ENCODE data around the gene SHFL.

The SHFL gene

DNA sequence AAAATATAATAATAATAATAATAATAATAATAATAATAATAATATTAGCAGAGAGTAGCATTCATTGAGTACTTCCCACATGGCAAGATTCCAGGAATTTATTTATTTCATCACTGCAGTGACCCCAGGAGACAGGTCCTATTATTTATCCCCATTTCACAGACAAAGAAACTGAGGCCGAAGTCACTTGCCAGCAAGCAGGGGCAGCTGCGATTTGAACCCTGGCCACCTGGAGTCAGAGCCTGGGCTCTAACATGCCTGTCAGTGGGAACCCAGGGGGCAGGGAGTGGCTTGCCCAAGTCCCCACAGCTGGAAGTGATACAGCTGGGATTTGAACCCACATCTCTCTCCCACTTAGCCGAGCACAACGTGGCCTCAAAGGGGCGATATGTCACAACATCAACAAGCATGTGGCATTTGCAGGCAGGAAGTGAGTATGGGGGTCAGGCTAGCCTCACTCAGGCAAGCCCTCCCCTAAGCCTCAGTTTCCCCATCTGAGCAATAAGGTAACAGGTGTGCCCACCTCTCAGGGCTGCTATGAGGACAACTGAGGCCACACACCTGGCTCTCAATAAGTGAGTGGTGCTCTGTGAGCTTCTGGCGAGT is 2.9 kb downstream of the SHFL start:
- DNase-seq, result no peak

DNA sequence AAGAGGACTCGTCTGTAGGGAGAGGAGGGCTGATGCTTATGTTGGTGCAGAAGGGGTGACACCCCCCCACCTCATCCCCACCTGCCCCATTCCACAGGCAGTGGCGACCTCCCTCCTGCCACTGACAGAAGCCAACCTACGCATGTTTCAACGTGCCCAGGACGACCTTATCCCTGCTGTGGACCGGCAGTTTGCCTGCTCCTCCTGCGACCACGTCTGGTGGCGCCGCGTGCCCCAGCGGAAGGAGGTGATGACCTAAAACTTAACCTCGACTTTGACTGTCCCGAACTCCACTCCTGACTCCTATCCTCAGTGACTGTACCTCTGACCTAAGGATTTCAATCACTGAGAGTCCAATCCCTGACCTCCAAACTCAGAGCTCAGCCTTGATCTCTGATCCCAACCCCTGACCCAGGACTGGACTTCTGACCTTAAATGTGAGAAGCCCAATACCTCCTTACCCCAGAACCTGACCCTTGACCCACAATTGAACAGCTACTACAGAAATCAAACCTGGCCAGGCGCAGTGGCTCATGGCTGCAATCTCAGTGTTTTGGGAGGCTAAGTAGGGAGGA is 3.8 kb downstream of the SHFL start:
- no peak for DNase-seq

DNA sequence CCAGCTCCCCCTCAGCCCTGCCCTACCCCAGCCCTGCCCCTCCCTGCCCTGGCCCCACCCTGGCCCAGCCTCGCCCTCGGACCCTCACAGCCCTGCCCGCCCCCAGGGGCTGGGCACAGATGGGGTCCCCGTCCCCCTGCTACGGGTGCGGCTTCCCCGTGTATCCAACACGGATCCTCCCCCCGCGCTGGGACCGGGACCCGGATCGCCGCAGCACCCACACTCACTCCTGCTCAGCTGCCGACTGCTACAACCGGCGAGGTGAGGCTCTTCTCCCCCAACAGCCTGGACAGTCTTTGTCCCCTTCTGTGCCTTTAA is 5.2 kb downstream of the SHFL start:
- no peak for DNase-seq

DNA sequence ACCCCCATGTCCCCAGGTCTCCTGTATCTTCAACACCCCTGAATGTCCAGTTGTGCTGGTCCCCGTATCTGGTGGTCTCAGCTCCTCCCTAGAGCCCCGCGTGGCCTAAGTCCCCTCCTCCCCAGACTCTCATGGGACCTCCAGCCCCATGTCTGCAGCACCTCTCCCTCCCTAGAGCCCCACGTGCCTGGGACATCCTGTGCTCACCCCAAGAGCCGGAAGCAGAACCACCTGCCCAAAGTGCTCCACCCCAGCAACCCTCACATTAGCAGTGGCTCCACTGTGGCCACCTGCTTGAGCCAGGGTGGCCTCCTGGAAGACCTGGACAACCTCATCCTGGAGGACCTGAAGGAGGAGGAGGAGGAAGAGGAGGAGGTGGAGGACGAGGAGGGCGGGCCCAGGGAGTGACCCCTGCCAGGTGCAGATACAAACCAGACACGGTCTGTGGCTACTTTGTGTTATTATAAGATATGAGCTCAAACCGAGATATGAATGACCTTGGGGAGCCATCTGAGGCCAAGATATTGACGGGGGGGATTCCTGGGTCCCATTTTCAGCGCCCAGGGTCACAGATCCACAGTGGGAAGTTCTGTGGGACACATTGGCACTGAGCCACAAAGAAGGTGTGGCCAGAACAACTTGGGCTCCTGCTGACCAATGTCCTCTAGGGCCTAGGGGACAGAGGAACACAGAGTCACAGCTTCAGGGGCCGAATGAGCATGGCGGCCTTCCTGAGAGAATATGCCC is 6.0 kb downstream of the SHFL start:
- DNase-seq, result no peak

DNA sequence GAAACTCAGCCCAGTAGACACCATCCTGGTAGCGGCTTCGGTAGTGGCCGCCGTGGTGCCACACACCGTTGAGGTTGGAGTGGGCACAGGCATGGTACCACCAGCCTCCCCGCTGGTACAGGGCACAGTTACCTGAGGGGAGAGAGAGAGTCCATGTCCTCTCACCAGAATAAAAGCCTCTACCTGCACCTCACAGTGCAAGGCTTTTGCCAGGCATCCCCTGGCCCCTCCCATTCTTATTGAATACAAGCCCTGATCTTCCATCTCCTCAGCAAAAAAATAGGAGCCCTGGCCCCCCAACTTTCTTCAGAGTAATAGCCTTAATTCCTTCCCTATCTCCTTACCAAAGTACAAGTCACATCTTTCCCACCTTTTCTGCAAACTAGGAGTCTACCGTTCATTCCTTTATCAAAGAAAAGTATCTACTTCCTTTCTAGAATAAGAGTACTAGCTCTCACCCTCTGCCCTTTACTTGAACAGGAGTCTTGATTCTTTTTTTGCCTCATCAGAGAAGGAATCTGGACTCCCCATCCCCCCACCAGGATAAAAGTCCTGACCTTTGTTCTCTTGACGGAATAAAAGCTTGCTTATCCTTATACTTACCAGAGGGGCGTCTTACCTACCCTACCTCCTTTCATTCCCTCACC is 6.7 kb downstream of the SHFL start:
- DNase-seq, result no peak

DNA sequence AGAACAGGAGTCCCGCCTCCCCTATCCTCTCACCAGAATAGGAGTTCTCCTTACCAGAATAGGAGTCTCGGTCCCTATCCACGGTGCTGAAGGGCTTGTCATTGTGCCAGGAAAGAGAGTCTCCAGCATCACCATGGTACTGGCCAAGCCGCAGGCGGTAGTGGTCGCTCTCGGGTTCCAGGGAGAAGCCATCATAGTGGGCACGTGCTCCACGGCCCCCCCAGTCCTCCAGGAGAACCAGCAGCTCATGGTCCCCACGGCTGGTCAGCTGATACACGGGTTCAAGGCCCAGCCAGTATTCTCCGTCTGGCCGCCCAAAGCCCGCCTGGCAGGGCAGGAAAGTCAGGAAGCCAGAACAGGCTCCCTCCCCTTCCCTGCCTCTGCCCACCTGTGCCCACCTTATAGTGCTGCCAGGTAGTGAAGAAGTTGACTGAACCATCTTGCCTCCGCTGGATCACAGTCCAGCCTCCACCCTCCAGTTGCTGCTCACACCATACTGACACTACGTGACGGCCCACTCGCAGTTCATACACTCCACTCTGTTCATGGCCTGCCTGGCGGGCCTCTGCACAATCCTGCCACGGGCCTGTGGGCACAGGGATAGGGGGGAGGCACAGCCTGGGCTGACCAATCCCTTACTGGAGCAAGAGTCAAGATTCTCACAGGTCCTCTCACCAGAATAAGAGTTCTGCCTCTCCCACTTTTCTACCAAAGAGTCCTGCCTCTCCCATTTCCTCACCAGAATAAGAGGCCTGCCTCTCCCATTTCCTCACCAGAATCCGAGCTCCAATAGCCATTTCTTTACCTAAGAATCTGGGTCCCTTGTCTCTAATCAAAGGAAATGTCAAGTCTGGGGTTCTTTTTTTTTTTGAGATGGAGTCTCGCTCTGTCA is 7.4 kb downstream of the SHFL start:
- DNase-seq, result no peak

DNA sequence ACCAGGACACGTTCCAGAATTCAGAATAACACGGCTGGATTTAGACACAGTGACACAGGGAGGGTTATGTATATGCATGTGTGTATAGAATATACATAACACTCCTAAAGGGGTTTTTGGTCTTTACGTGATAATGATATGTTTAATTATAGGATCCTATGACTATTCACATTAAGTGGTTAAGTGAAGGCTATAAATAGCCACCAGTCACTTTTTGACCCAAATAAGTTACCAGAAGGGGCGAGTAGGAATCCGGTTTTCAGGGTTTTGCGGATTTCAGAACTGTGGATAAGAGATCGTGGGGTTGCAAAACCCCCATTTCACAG is 9.5 kb downstream of the SHFL start:
- no peak for DNase-seq

DNA sequence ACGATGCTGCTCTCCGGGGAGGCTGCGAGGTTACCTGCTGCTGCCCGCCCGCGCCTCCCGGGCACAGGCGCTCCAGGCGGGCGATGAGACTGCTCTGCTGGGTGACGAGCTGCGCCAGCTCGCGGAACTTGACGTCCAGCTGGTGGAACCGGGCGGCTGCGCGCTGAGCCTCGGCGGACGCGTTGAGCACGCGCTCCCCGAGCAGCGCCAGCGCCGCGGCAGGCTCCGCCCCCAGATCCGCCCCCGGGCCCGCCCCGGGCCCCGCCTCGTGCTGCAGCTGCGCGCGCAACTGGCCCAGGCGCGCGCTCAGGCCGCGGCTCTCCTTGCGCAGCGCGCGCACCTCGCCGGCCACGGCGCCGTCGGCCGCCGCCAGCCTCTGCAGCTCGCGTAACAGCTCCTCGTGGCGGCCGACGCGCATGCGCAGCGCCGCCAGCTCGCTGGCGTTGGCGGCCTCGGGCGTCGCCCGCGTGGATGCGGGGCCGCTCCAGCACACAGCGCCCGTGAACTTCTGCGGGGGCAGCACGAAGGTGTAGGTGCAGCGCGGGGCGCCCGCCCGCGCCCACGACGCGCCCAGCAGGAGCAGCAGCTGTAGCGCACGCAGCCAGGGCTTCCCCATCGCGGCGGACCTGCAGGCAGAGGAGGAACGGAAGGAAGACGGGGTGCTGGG is 10.0 kb downstream of the SHFL start:
- DNase-seq, result peak; percentile 93

DNA sequence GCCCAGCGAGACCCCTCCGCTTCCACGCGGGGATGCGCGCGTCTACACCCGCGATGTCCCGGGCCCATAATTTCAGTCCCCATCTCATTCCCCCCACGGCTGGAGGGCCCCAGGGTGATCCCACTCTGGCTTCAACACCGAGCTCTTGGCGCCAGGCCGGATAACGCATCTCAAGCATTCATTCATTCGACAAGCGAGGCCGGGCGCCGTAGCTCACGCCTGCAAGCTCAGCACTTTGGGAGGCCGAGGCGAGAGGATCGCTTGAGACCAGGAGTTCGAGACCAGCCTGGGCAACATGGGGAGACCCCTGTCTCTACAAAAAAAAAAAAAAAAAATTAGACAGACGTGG is 10.5 kb downstream of the SHFL start:
- DNase-seq, result no peak

DNA sequence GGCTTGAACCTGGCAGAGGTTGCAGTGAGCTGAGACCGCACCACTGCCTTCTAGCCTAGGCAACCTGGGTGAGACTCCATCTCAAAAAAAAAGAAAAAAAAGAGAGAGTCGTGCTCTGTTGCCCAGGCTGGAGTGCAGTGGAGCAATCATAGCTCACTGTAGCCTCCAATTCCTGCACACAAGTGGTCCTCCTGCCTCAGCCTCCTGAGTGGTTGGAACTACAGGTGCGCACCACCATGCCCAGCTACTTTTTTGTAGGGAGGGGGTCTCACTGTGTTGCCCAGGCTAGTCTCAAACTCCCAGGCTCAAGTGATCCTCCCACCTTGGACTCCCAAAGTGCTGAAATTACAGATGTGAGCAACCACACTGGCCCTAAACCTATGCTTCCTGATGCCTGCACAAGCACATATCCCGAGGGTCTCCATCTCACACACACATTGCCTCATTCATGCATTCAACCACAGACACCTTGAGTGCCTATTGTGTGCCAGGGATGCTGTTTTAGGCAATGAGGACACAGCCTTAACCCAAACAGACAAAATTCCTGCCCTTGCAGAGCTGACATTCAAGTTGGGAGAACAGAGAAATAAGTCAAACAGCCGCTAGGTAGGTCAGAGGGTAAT is 14.2 kb downstream of the SHFL start:
- DNase-seq, result no peak

DNA sequence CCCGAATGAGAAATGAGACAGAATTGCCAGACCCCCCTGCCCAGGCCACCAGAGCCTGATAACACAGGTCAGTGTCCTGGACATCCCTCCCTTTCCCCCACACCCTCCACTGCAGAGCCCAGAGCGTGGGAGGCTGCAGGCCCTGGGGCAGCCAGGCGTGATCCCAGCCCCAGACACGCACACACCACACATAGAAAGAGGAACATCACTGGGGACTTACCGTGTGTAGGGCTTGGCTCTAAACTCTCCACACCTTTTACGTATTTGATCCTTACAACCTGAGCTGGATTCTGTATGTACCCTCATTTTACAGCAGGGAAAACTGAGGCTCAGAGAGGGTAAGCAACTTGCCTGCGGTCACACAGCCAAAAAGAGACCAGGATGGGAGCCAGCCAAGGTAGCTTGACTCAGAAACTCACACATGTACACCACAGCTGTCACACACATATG is 16.7 kb downstream of the SHFL start:
- DNase-seq, result peak; percentile 70

DNA sequence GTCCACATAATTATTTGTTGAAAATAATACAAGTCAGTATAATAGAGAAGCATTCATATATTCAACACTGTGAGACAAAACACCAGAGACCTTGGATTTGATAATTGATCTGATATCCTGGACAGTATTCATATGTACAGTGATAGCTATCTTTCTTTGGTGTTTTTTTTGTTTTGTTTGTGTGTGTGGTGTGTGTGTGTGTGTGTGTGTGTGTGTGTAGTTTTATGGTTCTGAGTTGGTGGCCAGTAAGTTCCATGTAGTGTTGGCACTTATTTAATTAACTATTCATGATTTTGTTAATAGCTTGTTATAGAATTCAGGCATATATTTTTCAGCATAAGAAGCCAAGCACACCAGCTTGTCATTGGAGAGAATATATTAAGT is 18.0 kb downstream of the SHFL start:
- no peak for DNase-seq

DNA sequence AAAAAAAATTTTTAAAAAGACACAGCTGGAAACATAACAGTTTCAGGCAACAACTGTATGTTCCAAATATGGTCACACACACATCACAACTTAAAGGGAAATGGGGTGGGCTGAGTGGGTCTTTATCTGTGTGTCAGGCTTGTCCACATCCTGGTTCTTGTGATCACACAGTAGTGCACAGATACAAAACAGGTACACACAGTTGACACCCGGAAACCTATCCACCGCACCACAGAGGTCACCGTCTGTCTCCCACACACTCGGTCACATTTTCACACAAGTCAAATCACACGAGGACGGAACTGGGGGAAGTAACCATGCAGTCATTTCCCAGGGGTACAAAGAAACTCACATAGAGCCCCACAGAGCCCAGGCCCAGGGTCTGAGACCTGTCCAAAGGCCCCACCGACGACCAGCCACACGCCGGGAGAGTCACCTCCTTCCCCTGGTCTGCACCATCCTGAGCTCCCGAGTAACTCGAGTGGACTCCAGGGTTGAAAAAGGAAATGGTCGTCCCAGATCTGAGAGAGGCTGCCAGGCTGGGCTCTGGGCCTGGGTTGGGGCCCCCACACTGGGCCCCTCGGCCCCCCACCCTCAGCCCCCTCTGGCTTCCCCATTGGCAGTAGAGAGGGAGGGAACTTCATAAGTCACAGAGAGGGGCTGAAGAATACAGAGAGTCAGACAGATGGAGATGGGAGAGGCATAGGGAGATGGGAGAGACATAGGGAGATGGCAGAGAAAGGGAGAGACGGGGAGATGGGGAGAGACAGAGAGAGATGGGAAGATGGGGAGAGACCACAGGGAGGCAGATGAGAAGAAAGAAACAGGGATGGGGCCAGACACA is 18.8 kb downstream of the SHFL start:
- peak; percentile 91 for DNase-seq

DNA sequence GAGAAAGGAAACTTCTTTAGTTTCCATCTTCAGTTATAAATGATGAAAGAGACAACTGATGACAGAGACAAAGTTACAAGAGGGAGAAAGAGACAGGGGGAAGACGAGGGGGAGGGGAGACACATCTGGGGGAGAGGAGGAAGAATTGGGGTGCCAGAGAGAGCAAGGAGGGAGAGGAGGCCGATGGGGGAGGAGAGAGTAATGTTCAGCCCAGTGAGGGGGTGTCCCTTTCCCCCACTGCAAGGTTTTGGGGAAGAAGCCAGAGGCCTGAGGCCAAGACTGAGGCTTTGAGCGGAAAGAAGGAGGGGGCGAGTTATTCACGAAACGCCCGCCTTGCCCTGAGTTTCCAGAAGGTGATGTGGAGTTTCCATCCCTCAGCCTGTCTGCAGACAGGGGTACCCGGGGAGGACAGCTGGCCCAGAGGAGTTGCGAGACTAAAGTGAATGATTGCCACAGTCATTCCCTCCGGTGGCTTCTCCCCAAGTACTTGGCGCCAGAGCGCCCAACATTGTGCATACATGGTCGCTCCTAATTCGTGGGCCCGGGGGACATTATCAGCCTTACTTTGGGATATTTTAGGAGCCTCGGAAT is 19.5 kb downstream of the SHFL start:
- DNase-seq, result peak; percentile 38

DNA sequence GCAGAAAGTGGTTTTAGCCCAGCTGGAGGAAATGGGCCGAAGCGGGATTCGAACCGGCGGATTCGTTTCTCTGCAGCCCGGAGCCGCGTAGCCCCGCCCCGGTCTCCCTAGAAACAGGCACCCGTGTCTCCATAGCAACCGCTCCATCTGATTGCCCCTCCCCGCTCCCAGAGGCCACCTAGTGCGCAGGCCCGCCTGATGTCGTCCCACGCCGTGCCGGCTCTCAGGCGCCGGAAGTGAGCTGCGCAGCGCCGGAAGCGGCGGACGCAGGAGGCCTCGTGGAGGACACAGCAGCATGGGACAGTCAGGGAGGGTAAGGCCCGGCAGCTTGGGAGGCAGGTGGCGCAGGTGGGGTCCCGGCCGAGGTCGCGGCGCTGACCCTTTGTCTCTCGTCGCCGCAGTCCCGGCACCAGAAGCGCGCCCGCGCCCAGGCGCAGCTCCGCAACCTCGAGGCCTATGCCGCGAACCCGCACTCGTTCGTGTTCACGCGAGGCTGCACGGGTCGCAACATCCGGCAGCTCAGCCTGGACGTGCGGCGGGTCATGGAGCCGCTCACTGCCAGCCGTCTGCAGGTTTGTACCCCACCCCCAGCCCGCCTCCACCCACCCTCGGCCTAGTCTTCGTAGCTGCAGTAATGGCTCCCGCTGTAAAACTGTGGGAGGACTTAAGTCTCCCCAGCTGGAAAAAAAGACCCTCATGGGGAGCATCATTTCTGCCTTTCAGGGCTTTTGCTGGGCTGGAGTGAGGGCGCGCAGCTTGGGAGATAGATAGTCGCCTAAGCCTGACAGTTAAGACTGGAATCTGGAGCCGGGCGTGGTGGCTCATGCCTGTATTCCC is 20.2 kb downstream of the SHFL start, which contains the start of gene PPAN:
PPAN (plus strand) TSS at position 263 of the 837 bp plus-strand sequence; CDS start at position 296, 33 bp downstream.
- peak; percentile 98 for DNase-seq

DNA sequence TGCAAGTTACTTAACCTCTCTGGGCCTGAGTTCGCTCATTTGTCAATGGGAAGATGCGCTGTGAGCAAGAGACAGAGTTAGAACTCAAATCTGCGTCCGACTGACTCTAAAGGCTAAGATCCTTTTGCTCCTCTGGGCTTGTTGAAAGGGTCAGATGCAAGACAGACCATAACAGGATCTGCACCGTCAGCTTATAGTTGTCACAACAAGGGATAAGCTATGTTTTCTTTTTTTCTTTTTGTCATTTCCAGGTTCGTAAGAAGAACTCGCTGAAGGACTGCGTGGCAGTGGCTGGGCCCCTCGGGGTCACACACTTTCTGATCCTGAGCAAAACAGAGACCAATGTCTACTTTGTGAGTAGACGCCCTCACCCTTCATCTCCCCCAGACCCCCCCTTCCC is 21.1 kb downstream of the SHFL start:
- DNase-seq, result no peak

DNA sequence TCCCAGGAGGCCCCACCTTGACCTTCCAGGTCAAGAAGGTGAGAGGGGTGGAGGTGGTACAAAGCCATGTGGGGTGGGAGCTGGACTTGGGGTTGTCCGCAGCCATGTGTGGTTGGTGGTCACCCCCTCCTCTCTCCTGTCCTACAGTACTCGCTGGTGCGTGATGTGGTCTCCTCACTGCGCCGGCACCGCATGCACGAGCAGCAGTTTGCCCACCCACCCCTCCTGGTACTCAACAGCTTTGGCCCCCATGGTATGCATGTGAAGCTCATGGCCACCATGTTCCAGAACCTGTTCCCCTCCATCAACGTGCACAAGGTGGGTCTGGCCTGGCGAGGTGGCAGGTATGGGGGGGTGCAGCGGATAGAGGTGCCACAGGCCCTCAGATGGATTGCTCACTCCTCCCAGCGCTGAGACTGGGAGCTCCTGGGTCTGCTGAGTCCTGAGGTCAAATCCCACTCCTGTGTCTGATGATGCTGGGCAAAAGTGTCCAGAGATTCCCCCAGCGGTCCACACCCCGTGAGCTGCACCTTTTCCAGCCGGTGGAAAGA is 21.8 kb downstream of the SHFL start:
- DNase-seq, result no peak

DNA sequence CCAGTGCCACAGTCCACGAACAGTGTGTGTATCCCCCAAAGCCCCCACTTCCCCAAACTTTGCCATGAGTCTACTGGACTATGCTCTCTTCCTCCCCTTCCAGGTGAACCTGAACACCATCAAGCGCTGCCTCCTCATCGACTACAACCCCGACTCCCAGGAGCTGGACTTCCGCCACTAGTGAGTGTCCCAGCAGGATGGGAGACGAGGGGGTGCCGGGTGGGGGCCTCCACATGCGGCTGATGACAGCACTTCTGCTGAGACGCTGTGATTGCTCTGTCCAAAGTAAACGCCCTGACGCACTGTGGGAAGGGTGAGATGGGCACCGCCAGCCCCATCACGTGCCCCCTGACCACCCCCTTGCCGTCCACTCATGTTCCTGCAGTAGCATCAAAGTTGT is 23.4 kb downstream of the SHFL start:
- no peak for DNase-seq

Data from CD4-positive, alpha-beta T cell treated with Interferon gamma for 1 hour (primary cell).